ENCODE results near the gene MVB12B.
"Not testable (repeated sequence)": the region's sequence is repeated elsewhere in the genome, so short reads cannot be mapped to it uniquely, and the experiment has no call there.

The MVB12B gene

DNA sequence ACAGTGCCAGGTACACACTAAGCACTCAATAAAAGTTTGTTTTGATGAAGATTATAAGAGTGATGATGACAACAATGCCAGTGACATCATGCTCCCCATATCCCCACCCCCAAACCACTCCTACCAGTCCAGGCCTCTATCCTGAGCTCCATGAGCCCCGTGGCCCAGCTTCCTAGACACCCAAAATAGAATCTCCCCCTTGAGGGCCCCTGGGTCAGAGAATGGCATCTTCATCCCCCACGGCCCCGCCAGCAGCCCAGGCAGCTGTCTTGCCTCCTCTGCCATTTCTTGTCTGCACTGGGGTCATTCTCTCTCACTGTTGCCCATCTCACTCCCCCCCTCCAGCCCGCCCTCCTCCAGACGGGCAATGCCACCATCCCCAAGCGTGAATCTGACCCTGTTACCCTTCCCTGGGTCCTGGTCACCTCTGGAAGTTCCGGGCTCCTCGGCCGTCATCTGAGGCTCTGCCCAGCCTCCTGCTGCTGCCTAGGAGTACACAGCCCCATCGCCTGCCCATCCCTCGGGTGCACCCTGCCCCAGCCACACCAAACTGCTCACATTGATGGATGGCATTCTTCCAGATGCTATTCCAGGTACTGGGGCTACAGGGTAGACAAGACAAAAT is 210.3 kb downstream of the MVB12B start:
- no peak overlapping the region for H3K4me3 ChIP-seq (ENCODE audit: low read depth, low read length)
- no peak for DNase-seq (ENCODE audit: low read depth)
- in situ Hi-C loops (cut with HindIII; ENCODE audit: low sequenced_read_pairs), result no loop called here
- TF ChIP-seq CTCF (IDR thresholded peaks at IDR 0.05; ENCODE audit: low read depth, low read length, missing control alignments), result no peak

DNA sequence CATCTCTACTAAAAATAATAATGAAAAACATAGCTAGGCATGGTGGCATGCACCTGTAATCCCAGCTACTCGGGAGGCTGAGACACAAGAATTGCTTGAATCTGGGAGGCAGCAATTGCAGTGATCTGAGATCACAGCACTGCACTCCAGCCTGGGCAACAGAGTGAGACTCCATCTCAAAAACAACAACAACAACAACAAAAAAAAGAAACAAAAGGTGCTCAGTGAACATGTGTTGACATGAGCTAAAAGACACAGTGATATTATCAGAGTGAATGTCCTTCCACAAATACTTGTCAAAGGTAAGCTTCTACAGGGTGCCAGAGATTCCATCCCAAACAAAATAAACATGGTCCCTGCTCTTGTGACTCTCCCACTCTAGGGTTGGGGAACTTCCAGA is 211.9 kb downstream of the MVB12B start:
- H3K4me3 ChIP-seq (ENCODE audit: low read depth, low read length), result no peak overlapping the region
- in situ Hi-C loops (cut with HindIII; ENCODE audit: low sequenced_read_pairs), result no loop called here
- TF ChIP-seq CTCF (IDR thresholded peaks at IDR 0.05; ENCODE audit: low read depth, low read length, missing control alignments), result no peak
- no peak for DNase-seq (ENCODE audit: low read depth)

GRCh38 chr9:126540398-126540797 is 213.8 kb downstream of the MVB12B start:
- DNase-seq (ENCODE audit: low read depth); in situ Hi-C loops (cut with HindIII; ENCODE audit: low sequenced_read_pairs); H3K4me3 ChIP-seq (ENCODE audit: low read depth, low read length): not testable (repeated sequence)

- no peak for TF ChIP-seq CTCF (IDR thresholded peaks at IDR 0.05; ENCODE audit: low read depth, low read length, missing control alignments)
- no peak for DNase-seq (ENCODE audit: low read depth)
- in situ Hi-C loops (cut with HindIII; ENCODE audit: low sequenced_read_pairs), result no loop called here
- no peak overlapping the region for H3K4me3 ChIP-seq (ENCODE audit: low read depth, low read length)
These were observed 216.9 kb downstream of the MVB12B start for GRCh38 chr9:126543490-126543889.

DNA sequence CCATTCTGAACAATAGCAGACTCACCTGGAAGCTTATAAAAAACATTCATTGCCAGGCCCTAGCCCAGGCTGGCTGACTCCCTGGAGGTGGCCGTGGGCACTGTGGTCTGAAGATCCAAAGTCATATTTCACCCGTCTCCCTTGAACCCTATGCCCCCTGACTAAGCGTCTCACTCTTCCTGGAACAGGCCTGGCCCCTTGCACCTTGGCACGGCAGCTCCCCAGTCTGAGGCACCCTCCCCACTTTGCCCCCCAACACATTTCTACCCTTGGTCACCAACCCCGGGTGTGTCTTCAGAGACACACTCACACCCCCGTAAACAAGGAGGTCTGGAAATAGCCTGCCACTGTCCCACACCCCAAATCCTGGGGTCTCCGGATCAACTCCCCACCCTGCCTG is 218.5 kb downstream of the MVB12B start:
- no peak for DNase-seq (ENCODE audit: low read depth)
- no peak for TF ChIP-seq CTCF (IDR thresholded peaks at IDR 0.05; ENCODE audit: low read depth, low read length, missing control alignments)
- H3K4me3 ChIP-seq (ENCODE audit: low read depth, low read length), result no peak overlapping the region
- in situ Hi-C loops (cut with HindIII; ENCODE audit: low sequenced_read_pairs), result no loop called here

GRCh38 chr9:126546036-126546435 is 219.4 kb downstream of the MVB12B start:
- no peak for DNase-seq (ENCODE audit: low read depth)
- no peak overlapping the region for H3K4me3 ChIP-seq (ENCODE audit: low read depth, low read length)
- in situ Hi-C loops (cut with HindIII; ENCODE audit: low sequenced_read_pairs), result no loop called here
- no peak for TF ChIP-seq CTCF (IDR thresholded peaks at IDR 0.05; ENCODE audit: low read depth, low read length, missing control alignments)

- no peak for TF ChIP-seq CTCF (IDR thresholded peaks at IDR 0.05; ENCODE audit: low read depth, low read length, missing control alignments)
- H3K4me3 ChIP-seq (ENCODE audit: low read depth, low read length), result no peak overlapping the region
- in situ Hi-C loops (cut with HindIII; ENCODE audit: low sequenced_read_pairs), result no loop called here
- no peak for DNase-seq (ENCODE audit: low read depth)
These were observed 221.7 kb downstream of the MVB12B start for GRCh38 chr9:126548312-126548711.

Data from astrocyte of the cerebellum (primary cell).